GM15510 (cell line): ENCODE results near the gene HMGN1.

Experiments used
- POLR2A ChIP-seq: IDR thresholded peaks from 3 replicates; pipeline ENCODE4 v1.6.1; 2011; ENCODE audit warnings: borderline replicate concordance; ENCODE audit not compliant: insufficient read length; ENCODE audit errors: extremely low read depth

Gene HMGN1

DNA sequence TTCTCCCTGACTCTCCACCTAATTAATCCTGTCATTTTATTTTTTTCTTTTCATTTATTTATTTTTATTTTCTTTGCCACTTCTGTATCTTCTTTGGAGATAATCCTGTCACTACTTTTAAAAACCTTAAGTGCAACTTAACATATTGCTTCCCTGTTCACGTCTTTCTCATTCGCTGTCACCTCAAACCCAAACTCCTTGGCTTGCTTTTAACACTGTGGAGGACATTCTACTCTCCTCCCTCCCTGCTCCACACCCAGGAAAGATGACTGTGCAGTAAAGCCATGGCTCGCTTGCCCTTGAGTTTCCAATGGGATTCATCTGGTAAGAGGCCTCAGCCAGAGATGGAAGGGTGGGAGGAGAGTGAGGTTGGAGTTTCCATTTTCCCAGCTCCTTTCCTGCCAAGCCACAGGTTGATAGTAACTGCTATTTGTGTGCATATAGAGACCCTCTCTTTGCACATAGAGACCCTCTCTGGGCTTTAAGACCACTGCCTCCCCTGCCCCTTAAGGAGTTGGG lies 29.0 kb downstream of the HMGN1 start:
- TF ChIP-seq POLR2A = no peak

DNA sequence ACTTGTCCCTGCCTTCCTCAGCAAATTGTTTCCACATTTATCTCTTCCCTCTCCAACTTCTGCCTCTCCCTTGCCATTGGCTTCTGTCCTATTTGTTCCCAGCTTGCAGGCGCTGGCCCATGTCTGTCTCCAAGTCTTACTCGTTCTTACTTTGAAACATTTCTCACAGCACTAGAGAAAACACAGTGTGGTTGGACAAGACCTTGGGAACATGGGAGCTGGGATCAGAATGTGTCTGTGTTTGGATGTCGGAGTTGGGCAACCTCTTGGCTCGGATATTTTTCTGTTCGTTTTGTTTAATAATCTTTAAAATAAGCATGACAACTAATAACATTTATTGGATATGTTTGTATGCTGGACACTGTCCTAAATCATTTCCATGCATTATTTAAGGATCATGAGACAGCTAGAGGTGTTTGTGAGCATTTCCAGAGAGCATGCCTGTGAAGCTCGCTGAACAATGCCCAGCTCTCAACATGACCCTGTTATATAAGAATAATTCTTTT lies 29.6 kb downstream of the HMGN1 start:
- TF ChIP-seq POLR2A = no peak

DNA sequence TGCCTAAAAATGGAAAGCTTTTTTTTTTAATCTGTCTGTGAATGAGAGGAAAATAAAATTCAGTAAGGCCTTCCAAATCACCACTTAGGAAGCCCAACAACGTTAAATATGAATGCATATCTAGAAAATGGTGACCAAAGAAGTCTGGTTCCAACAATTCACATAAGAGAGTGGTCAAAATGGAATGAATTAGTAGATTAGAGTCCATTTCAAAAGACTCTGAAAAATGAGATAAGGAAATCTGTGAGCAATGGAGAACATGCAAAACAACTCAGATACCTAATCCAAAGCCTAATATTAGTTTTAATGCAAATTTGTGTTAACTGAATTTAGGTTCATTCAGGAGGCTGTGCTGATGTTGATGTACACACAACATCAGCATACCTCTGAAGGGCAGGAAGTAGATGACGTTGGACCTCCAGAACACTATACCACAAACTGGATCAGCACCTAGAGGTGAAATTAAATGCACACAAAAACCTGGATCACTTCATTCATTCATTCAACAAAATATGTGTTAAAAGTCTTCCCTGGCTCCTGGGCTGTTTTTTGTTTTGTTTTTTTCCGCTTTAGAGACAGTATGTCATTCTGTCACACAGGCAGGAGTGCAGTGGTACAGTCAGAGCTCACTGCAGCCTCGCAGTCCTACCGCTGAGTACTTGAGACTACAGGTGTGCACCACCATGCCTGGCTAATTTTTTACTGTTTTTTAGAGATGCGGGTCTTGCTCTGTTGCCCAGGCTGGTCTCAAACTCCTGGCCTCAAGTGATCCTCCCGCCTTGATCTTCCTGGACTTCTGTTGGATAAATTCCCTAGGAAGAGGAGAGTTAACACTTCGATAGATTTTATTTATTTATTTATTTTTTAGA lies 30.6 kb downstream of the HMGN1 start:
- TF ChIP-seq POLR2A = no peak

DNA sequence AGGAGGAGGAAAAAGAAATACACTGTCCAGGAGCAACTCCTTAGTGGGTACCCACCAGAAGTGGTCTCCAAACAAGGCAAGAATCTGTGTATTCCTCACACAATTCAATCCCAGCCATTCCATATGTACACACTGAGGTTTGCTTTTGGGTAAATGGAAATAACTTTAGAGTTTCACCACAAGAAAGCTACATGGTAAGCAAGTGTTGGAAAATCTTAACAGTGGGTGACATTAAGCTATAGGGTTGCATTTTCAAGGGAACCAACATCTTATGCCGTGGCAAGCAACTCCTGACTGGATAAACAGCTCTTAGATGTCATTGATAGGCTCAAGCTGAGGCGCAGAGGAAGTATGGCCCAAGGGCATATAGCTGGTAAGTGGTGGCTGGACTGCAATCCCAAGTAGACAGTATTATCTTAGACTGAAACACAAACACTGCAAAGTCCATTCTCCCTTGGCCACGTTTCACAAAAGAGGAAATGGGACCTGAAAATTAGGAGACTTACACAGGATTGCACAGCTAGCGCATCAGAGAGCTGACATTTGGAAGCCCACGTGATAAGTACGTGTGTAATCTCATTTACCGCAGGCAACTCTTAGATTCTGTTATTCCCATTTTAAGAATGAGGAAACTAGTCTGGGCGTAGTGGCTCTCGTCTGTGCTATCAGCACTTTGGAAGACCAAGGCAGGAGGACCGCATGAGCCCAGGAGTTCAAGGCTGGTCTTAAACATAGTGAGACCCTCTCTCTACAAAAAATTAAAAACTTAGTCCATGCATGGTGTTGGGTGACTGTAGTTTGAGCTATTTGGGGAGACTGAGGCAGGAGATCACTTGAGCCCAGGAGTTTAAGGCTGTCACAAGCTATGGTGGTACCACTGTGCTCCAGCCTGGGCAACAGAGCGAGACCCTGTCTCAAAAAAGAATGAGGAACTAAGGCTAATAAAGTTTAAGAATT lies 31.5 kb downstream of the HMGN1 start:
- TF ChIP-seq POLR2A = no peak

DNA sequence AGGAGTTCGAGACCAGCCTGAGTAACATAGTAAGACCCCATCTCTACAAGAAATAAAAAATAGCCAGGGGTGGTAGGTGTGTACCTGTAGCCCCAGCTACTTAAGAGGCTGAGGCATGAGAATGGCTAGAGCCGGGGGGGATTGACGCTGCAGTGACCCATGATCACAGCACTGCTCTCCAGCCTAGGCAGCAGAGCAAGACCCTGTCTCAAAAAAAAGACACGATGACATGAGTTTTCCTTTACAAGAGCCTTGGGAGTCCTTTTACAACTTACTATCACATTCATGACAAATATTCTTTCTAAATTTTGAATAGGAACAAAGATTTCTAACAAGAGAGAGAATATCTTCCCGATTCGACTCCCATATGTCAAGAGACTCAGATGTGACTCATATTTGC lies 32.2 kb downstream of the HMGN1 start:
- TF ChIP-seq POLR2A = no peak

DNA sequence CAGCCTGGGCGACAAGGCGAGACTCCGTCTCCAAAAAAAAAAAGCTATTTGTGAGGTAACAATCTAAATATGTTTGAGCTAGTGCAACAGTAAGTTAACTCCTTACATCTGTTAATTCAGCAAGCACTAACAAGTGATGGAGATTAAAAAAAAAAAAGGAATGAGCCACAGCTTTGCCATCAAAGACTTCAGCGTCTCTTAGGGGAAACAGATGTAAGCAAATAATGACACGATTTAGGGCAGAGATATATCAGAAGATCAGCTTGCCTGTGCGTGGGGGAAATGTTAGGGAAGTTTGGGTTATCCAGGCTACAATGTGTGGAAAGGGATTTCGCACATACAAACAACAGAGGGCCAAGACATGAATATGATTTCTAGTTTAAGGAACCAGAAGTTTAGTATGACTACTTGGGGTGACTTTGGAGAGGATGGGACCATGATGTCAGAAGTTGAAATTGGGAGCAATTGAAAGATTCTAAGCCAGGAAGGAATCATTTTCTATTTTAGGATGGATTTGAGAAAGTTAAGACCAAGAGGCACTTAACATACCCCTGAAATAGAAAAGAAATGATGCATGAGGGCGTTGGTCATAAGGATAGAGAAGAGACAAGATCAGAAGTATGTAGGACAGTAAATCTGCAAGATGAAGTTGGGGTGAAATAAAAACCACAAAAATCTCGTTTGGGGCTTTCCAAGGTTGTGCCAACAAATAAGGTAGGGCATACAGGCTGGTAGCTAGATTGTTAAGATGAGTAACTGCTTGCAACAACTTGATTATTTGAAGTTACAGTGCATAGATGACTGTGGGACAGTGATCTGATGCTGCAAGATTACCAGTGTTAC lies 33.1 kb downstream of the HMGN1 start:
- TF ChIP-seq POLR2A = no peak

DNA sequence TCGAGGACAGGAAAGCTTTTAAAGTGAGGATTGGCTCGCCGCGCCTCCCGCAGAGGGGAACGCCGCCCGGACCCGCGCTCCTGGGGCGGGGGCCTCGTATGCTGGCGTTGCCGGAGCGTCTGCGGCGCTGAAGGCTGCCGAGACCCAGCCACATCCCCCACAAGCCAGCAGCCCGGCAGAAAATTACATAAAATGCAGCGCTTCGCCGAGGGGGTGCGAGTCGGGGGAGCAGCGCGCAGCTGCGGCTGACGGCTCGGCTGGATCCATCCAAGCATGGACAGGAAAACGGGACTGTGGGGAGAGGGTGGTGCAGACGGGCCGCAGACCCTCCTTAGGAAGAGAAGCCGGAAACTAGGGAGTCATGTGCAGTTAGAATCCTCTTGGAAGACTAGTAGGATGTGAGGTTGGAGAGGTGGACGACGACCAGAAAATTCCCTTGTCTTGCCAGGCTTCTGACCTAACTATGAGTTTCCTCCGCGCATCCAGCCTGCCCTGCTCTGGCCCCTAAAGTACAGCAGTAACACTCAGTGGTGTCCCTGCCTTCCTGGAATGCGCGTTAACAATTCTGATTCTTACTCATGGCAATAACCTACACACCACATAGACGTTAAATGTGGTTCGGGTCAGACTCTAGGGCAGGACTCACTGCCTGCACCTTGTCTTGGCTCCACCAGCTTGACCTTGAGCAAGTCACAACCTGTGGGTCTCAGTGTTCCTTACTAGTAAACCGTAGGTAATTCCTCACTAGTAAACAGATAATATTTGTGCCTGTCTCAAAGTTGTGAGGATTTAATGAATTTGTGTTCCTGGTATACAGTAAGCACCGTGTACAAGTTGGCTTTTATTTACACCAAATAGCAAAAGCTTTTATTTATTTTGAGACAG lies 34.5 kb downstream of the HMGN1 start:
- TF ChIP-seq POLR2A = peak; percentile 38

DNA sequence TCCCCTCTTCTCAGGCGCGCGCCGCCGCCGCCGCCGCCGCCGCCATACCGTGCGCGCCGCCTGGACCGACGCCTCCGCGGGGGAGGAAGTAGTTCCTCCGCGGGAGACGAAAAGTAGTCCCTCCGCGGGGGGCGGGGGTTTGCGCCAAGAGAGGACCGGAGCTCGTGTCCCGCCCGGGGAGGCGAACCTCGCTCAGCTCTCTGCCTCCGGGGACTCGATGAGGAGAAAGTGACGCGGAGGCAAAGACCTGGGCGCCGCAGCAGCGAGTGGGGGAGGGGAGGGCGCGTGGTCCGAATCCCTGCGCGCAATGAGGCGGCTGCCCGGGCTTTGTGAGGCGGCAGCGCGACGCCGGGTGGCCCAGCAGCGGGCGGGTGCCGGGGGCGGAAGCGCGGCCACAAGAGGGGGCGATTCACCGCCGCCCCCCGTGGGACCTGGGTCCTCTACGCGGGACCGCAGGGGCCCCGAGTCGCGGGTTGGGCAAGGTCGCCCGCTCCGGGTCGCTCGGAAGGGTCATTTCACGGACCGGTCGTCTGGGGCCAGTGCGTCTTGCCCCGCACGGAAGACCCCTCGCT lies 35.2 kb downstream of the HMGN1 start, which contains the start of gene BRWD1:
BRWD1 (minus strand) TSS at position 62 of the 572 bp plus-strand sequence. CDS start 141 bp downstream, outside the sequence.
- TF ChIP-seq POLR2A = peak; percentile 72

DNA sequence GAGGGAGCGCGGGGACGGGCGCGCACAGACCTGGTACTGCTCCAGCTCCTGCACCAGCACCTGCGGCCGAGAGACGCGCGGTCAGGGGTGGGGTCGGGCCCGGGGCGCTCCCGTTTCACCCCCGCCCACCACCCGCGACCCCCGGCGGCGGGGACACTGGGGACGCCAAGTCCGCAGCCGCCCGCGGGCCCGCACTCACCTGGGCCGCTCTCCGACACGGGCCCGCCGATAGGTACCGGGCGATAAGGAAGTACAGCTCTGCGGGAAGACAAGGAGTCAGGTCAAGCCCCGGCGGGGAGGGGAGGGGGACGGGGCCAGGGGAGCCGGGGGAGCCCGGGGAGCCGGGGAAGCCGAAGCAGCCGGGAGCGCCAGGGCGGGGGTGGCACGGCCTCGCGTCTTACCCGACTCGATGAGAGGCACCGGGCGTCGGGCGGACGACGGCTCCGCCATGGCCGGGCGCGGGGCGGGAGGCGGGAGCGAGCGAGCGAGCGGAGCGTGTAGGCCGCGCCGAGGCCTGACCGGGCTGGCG lies 35.8 kb downstream of the HMGN1 start:
- no peak for TF ChIP-seq POLR2A

DNA sequence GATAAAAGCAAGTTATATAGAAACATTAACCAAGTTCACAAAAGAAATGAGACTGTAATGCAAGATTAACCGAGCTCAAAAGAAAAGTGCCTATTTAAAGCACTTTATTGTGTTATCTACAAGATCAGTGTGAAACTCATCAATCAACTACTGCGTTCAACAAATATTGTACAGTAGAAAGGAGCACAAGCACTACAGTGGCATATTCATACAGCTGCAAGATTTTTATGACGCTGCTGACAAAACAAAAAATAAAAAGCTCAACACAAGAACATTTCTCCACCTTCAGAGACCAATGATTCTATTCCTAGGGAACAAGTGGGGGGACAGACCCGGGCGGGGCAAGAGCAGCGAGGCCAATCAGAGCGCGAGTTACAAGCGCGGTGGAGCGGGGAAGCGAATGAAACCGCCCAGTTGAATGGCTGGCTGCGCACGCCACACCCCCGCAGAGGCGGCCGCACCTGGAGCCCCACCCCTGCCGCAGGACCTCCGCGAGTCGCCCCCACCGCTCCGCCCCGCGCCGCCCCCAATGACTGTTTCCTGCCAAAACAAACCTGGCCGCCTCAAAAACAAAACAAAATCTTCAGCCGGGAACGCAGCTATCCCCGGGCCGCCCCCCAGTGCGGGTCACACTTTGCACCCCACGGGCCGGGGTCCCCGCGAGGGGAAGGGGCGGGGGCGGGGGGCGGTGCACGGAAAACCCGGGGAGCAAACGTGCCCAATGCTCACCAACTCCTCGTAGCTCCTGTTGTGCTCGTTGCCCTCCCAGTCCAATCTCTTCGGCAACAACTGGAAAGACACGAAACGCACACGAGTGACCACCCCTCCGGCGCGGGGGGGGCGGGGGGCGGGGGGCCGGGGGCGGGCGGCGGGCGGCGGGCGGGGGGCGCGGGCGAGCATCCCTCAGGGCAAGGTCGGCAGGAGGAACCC lies 36.5 kb downstream of the HMGN1 start:
- TF ChIP-seq POLR2A = peak; percentile 23

DNA sequence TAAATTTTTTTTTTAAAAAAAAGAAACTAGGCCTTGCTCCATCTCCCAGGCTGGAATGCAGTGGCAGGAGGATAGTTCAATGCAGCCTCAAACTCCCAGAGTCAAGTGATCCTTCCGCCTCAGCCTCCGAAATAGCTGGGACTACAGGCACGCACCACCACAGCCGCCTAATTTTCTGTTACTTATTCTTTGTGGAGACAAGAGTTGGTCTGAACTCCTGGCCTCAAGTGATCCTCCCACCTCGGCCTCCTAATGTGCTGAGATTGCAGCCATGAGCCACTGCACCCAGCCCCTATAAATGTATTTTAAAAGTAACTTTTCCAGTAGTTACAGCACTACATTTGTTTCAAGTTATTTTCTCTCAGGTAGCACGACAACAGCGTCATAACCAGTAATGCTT lies 37.7 kb downstream of the HMGN1 start:
- no peak for TF ChIP-seq POLR2A
